Stimulated activated CD8-positive, alpha-beta memory T cell treated with anti-CD3 and anti-CD28 coated beads, Interleukin-15, amount 100 ng/mL, for 48 hours (primary cell): ENCODE measurements around the gene ALPG.
"Not testable (repeated sequence)": the region's sequence is repeated elsewhere in the genome, so short reads cannot be mapped to it uniquely, and the experiment has no call there.

Experiments used
- DNase-seq, 2 donors: peaks; one replicate each; pipeline ENCODE4 v3.0.0-alpha.2; 2020; ENCODE audit warnings: low read depth in 2 of 2

ALPG gene

DNA sequence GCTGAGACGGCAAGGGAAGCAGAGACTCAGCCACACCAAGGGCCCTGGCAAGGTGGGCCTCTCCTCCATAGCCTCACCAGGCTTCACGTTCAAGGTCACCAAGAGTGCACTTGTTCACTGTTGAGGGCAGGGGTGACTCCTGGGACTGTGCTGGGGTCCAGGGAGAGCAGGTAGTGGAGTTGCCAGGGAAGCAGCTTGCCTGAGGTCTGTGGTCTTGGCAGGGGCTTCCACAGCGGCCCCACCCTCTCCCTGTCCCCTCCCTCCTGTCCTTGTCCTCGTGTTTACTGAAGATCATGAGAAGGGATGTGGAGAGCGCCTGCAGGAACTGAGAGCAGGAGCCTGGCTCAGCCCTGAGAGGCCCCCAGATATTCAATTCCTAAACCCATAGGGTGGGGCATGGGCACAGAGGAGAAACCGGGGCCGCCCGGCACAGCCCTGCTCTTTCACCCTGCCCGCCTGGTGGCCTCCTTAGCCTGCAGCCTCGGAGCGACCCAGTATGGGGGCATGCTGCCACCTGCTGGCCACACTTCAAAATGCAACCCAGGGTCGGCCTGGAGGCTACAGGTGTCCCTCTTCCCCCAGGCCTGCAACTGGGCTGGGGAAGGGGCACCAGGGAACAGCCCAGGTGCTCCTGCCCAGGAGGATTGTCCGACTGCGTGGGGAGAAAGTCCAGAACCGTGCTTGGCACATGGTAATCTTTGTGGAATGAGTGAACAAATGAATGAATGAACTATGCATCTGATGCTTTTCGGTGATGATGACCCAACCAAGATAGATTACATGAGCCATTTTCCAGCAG is 33.8 kb downstream of the ALPG start:
- DNase-seq, result peak; percentile 70 to 74

DNA sequence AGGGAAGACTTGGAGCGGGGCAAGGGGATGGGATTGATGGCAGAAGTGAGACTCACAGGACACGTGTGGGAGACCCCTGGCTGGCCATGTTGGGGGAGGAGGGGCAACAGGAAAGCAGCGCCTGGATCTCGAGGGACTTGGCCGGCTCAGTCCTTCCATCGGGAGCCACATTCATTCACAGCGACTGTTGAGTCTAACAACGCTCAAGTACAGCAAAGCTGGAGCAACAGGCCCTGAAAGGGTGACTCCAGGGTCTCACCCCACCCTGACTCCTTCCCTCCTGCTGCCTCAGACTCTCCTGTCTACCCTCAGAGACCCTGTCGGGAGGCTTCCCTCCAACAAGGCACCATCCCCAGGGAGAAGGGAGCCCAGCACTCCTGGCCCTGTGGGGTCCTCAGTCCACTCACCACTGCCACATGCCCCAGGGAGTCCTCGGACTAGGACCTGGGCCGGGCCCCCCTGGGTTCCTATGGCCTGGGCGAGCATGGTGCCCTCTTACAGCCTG is 34.6 kb downstream of the ALPG start:
- no peak for DNase-seq

DNA sequence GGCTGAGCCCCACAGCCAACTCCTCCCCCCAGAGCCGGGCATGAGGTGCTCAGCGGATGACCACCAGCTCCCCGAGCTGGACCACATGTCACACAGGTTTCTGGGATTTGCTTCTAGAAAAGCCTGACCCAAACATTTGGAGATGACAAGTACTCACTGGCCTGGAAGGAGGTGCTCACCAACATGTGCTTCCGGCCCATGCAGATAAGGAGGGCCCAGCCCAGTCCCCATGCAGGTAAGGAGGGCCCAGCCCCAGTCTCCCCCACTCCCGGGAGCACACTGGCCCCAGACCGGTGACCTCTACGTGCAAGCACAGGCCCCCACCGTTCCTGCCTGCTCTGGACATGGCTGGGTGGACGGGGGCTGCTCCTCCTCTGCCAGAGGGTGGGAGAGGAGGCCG is 35.3 kb downstream of the ALPG start:
- DNase-seq, result not testable (repeated sequence)

DNA sequence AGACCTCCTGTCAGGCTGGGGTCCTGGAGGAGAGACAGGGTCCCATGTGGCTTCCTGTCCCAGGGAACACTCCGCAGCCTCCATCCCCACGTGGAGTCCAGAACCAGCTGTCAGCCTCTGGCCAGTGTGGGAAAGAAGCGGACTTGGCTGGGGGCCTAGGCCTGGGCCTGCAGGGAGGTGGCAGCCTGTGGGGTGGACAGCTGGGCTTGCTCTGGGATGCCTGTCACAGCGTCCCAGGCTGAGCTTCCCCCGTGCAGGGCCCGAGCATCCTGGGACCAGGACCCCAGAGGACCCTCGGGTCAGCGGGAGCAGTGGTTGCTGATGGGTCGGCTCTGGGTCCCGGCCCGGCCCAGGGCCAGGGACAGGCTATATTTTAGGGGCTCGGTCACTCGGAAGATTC is 35.8 kb downstream of the ALPG start:
- not testable (repeated sequence) for DNase-seq

DNA sequence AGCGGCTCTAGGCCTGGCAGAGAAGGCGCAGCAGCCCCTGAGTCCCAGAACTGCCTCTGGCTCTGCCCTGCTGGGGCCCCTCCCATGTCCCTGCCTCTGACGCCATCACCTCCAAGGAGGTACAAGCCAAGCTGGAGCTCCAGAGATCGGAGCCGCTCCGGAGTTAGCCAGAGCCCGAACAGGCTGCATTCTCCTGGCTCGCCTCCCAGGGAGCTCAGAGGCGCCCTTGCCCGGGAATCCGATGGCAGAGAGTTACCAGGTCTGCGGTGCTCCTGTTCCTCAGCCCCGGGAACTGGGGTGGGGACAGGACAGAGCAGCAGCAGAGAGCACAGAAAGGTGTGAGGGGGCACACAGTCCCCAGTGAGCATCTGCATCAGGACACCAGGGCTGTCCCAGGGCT is 36.4 kb downstream of the ALPG start:
- DNase-seq, result not testable (repeated sequence)

DNA sequence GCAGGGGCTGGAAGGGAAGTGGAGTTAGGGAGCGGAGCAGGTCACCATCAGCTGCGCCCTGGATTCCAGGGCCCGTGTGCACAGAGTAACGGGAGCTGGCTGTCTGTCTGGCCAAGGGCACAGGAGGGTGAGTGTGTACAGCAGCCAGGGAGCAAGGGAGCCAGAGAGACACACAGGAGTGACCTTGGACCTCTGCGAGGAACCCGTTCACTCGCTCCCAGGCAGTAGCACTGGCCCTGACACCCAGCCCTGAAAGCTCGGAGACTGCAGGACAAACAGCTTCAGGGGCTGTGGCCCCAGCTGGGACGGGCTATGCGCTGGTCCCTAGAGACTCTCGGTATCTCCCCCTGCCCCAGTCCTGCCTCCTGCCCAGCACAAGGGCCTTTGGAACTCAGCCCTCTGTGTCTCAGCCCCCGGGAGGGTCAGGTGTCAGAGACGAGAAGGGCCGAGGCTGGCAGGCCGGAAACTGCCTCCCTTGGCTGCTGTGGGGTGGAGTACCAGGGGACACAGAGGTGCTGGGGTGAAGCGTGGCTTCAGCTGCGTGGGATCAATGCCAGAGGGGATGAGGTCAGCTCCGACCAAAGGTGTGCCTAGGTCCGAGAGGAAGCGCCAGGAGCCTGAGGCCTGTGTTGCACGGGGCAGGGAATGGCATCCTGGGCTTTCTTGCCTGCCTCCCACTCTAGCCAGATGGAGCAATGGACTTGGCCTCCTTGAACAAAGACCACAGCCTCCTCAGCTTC is 37.2 kb downstream of the ALPG start:
- DNase-seq, result not testable (repeated sequence)

DNA sequence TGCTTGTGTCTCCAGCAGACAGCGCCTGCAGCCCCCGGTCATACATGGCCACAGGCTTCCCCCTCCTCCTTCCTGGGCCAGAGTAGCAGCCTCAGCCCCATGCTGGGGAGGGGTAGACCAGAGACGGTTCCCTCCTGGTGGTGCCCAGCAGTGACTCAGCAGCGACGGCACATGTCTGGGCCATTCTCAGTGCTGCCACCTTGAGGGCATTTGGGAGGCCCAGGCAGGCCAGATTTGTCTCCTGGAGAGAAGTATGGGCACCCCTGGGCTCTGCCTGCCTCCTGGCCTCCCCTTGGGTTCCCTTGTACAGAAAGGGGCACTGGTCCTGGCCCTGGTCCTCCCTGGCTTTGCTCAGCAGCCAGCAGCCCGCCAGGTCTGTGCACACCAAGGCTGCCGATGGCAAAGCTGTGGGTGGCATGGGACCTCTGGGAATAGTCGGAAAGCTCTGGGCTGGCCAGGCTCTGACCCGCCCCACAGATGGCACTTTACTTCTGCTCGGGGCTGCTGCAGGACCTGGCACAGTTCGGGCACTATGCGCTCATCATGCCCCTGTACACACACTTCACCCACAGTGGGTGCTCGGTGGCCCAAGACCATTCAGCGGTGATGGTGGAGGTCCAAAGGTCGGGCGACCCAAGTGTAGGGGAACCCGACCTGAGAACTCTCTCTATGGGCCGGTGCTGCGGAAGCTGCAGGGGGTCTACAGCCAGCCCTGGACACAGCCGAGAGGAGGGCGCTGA is 37.9 kb downstream of the ALPG start:
- DNase-seq, result peak; percentile 61 to 62

DNA sequence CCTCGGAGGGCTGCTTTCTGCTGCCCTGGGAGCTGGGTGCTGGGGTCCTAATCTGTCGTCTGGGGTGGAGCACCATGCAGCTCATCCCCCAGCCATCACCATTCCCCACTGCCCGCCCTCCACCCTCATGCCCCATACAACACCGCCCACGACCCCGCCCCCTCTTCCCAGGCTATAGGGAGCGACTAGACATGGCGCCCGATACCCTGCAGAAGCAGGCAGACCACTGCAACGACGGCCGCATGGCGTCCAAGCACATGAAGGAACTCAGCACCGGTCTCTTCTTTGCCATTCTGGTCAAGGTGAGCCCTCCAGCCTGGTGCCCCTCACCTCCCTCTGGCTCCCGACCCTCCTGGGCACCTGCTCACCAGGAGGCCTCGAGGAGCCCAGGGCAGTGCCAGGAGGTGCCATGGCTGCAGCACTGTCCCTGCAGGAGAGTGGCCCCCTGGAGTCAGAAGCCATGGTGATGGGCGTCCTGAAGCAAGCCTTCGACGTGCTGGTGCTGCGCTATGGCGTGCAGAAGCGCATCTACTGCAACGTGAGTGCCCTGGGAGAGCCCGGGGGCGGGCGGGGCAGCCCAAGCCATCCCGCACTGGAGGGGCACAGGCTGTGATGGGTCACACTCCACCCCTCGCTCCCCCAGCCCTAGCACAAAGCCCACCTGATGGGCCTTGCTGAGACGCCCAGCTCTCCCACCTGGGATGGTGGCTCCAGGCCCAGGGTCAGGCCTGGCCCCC is 38.7 kb downstream of the ALPG start:
- DNase-seq, result not testable (repeated sequence)

DNA sequence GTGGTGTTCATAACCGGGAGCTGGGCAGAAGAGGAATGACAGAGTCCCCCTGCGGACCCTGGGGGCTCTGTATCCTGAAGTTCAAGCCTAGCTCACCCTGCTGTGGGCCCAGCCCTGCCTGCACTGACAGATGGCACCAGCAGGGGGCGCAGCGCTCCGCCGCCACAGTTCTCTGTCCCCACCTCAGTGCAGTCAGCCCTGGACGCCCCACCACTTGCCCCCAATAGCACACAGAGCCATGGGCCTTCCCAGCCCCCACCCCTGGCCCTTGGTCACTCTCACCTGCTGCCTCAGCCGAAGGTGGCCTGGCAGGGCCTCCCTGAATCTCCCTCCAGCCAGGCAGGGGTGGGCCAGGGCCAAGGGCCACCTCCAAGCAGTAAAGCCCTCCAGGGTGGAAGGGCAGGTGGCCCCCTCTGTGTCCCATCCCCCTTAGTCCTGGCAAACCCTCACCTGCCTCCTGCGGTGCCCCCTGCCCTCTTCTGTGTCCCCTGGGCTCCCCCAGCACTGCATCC is 39.7 kb downstream of the ALPG start:
- DNase-seq, result not testable (repeated sequence)

DNA sequence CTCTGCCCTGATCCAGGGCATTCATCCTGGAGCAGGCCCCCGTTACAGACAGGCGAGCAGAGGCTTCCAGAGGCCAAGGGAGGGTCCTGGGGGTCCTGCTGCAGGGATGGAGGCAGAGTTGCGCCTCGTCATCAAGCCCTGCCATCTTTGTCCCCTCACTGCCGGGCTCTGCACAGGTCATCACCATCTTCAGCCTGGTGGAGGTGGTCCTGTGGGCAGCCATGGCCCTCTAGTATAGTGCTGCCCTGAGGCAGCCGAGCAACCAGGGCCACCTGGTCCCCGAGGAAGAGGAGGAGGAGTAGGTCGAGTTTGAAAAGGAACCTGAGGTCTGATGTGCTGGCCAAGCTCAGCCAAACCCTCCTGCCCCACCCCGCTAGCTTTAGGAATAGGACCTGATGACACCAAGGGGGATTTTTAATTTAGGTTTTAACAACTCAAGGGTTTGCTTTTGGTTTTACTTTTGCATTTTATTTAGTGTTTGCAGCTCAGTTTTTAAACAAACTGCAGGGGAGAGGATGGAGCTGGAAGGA is 40.5 kb downstream of the ALPG start:
- DNase-seq, result no peak

DNA sequence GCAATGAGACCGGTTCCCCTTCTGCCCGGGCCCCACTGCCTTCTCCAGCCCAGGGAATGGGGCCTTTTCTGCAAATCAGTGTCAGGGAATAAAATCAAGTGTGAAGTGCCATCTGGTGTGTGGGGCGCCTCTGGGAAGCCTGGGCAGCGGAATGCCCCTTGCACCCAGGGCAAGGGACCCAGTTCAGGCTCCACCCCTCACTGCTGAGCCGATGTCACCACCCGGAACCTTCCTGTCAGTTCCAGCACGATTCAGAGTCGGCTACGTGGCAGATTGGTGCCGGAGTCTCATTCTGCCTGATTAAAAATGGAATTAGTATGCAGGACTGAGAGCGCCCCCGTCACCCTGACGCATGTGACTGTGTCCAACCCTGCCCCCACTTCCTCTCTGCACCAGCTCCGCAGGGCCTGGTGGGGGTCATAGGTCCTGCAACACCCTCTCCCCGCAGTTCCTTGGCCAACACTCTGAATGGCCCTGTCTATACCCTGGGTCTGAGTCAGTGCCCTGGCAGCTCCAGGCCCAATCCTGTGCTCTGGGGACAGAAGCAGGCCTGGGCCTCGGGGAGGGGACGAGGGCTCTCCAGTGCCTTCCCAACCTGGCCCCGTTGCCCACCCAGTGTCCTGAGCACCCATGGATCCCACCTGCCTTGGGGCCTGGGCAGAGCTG is 41.1 kb downstream of the ALPG start:
- no peak for DNase-seq

DNA sequence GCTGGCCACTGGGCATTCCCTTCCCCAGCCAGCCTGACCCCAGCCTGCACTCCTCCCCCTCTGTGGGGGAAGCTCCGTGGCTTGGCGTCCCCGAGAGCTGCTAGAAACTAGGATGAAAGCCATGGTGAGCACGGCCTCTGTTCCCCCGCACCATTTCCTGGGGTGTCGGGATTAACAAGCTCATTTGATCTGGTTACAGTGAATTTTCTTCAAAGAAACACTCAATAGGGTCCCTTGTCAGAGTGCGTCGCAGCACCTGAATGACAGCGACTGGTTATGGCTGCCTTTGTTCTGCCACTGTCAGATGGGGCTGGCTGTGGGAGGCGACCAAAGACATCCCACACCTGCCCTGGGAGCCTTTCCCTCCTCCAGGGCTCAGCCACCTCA is 41.7 kb downstream of the ALPG start:
- no peak for DNase-seq

DNA sequence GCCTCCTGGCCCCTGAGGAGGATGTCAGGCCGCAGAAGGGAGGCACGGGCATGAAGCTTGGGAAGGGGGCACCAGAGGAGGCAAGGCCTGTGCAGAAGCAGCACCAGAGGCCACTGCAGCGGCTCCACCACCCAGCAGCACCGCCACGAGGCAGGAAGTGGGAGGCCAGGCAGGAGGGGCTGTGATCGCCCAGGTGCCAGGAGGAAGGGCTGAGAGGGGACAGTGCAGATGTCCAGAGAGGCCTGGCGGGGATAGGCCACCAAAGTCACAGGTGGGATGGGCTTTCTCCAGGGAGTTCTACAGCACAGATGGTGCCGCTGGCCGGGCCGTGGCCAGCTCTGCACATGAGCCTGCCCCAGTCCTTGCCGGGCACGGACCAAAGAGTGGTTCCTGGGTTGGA is 43.3 kb downstream of the ALPG start:
- DNase-seq, result no peak

DNA sequence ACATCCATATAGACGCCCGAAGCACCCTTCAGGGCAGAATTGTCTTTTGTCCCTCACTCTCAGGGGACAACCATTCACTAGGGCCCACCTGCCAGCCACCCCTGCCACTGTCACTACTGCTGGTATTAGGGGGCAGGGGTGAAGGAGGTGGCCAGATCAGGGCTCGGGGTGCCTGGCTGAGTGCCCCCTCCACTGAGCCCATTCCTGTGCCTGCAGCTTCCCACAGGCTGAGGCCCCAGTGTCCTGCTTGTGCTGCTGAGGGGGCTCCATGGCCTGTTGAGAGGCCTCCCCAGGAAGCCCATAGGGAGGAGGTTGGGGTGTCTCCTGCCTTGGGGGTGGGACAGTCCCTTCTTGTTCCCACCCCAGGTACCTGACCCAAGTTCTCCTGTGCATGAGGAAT is 45.0 kb downstream of the ALPG start:
- not testable (repeated sequence) for DNase-seq

DNA sequence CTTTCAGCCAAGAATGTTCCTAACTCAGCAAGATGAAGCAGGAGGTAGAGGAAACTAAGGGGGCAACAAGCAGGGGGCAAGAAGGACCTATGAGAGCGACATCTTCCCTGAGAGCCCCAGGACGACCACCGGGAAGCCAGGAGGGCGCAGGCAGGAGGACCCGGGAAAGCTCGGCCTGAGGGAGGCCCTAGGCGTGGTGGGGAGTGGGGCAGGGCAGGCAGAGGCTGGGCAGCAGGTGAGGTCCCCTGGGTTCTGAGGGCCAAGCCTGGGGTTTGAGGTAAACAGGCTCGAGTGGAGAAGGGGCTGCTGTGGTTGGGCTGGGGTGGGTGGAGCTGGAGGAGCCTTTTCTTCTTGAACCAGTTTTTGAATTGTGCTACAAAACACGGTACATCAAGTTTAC is 48.0 kb downstream of the ALPG start:
- DNase-seq, result no peak

DNA sequence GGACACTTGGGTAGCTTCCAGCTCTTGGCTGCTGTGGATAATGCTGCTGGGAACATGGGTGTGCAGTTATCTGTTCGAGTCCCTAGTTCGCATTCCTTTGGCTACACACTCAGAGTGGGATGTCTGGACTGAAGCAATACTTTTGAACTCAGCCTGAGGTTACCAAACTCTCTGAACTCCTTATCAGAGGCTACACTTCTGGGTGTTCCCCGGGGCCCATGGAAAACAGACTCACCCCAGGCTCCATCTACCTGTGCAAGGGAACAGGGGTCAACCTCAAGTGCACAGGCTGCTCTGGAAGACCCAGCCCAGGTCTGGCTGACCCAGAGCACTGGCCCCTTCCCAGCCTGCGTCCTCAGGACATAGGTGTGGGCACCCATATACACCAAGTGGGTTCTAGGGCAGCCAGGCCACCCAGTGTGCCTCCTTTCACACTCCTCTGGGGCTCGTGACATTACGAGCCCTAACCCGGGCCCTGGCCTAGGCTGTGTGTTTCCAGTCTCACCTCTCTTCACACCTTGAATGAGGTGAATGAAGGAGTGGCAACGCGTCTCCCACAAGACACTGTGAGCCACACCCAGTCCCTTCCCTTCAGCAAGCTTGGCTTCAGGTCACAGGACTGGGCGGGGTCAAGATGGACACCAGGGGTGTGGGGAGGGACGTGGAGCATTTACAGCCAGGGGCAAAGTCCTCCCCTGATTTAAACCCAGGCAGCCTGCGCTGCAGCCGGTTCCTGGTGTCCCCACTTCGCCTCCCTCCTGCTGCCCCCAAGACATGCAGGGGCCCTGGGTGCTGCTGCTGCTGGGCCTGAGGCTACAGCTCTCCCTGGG is 49.0 kb downstream of the ALPG start, which contains the start of gene ALPI:
ALPI (plus strand) TSS at position 728 of the 830 bp plus-strand sequence; CDS start at position 775, 47 bp downstream.
- no peak for DNase-seq

DNA sequence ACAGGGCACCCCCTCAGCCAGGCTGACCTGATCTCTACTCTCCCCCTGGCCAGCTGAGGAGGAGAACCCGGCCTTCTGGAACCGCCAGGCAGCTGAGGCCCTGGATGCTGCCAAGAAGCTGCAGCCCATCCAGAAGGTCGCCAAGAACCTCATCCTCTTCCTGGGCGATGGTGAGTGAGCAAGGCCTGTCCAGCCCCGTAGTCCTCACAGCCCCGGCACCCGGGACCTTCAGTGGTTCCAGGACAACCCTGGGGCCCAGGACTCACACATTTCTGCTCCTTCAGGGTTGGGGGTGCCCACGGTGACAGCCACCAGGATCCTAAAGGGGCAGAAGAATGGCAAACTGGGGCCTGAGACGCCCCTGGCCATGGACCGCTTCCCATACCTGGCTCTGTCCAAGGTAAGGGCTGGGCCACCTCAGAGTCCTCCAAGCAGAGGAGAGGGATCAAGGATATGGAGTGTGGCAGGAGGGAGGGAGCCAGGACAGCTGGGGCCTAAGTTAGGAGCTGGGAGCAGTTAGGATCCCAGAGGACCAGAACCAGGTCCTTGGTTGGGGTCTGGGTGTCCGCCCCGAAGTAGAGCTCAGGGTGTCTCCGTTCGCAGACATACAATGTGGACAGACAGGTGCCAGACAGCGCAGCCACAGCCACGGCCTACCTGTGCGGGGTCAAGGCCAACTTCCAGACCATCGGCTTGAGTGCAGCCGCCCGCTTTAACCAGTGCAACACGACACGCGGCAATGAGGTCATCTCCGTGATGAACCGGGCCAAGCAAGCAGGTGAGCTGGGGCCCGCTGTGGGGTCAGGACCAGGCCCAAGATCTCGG is 49.9 kb downstream of the ALPG start:
- no peak for DNase-seq

DNA sequence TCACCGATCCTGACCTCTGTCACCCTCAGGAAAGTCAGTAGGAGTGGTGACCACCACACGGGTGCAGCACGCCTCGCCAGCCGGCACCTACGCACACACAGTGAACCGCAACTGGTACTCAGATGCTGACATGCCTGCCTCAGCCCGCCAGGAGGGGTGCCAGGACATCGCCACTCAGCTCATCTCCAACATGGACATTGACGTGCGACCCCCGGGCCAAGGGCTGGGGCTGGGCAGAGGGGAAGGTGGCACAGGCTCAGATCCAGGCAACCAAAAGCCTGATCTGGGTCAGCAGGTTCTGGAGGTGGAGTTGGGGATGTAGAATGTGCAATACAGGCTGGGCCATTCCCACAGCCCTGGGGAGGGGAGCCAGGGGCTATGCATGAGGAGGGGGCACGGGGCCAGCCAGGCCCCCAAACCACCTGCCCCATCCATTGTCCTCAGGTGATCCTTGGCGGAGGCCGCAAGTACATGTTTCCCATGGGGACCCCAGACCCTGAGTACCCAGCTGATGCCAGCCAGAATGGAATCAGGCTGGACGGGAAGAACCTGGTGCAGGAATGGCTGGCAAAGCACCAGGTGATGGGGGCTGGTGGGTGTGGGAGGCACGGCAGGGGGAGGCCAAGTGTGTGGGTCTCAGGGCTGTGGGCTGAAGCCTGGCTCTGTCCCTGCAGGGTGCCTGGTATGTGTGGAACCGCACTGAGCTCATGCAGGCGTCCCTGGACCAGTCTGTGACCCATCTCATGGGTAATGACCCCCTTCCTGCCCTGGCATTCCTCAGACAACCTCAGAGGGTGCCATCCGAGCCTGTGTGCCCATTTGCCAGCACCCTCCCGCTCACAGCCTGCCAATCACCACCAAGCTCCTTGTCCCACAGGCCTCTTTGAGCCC is 50.7 kb downstream of the ALPG start:
- DNase-seq, result no peak
